GM12872 (cell line): Measurements from ENCODE around the gene MAP2K5.

Experiments used
- CTCF ChIP-seq: IDR thresholded peaks from 3 replicates; pipeline ENCODE4 v1.5.1; 2011; ENCODE audit warnings: low read depth, mild to moderate bottlenecking, low read length, moderate library complexity; ENCODE audit not compliant: insufficient read depth

MAP2K5 gene

GRCh38 chr15:67547064-67547463, 4.6 kb downstream of the MAP2K5 start:
- no peak for TF ChIP-seq CTCF

- no peak for TF ChIP-seq CTCF
Measured at GRCh38 chr15:67547836-67548235, 5.3 kb downstream of the MAP2K5 start.

- no peak for TF ChIP-seq CTCF
Measured at GRCh38 chr15:67548236-67548852, 5.8 kb downstream of the MAP2K5 start.

DNA sequence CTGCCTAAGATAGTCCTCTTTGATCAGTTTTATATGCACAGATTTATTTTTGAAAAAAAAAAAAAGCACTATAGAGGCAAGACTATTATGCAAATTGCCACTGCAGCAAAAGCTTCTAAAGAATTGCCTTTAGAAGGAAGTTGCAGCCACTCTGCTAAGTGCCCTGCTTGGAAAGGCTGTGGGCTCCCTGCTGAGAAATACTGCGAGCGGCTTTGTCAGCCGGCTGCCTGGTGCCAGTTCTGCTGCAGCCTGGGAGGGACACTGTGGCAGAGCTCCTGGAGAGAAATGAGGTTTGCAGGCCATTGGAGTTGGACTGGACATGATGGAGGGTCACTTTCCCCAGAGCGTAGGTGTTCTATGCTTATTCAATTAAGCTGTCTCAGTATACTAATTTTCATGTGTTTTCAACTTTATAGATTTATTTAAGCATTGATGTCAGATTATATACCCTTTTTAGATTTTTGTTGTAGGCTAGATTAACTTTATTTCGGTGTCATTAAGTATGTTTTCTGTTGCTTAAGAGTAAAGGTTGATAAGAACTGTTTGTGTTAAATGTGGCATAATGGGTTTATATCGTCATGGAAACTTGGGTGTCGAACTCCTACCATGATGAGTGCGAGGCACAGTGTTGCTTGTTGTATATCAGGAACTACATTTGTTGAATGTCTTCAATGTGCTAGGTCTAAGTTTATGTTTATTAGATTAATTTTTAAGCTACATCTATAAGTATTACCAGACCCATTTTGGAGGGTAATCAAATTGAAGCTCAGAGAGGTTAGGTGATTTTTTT, 6.6 kb downstream of the MAP2K5 start:
- TF ChIP-seq CTCF, result no peak

DNA sequence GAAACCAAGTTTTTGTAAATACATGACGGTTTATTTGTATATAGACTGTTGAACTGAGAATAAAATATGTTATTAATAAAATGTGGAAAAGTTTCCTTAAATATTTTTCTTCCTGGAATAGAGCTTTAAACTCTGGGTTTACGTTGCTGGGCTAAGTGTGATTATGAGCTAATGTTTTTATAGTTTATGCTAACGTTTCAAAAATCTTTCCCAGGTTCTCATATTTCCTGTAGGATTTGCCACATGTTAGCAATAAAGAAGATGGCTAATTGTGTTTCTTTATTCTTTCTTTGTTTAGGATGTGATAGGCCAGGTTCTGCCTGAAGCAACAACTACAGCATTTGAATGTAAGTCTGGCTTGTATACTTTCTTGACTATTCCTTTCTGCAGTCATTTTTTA, 7.2 kb downstream of the MAP2K5 start:
- no peak for TF ChIP-seq CTCF

- TF ChIP-seq CTCF, result no peak
Measured at GRCh38 chr15:67550522-67550921, 8.0 kb downstream of the MAP2K5 start.

GRCh38 chr15:67551207-67551743, 8.8 kb downstream of the MAP2K5 start:
- no peak for TF ChIP-seq CTCF
